ENCODE measurements around the gene GSTP1.

GRCh38 chr11:67613960-67614715 is 30.5 kb downstream of the GSTP1 start:
- peak; percentile 40 to 76 (median 49) for TF ChIP-seq CTCF (optimal IDR thresholded peaks at IDR 0.05 in 1 of 3, IDR thresholded peaks at IDR 0.05 in 1 of 3, conservative IDR thresholded peaks at IDR 0.05 in 1 of 3; ENCODE audit: extremely low read depth in 1 of 3, insufficient read depth in 2 of 3, low read length in 3 of 3)
- no peak for TF ChIP-seq EZH2 (IDR thresholded peaks at IDR 0.05; ENCODE audit: low read length)

Measured in keratinocyte (primary cell).